ENCODE measurements around the gene DPH1. TPM values are rescaled to one million over a fixed set of nuclear protein-coding genes. Genes with fewer than 3 reads are reported as not detected.

DPH1 gene
- total RNA-seq, 3 donors from 2014 or later (not counting 1 experiment from before 2014, with no cell fraction given): 60.2 to 65.2 (median 63.2) TPM

- intact Hi-C loops (cut with micrococcal nuclease): no loop called here
These were observed 36.0 kb downstream of the DPH1 start for GRCh38 chr17:2065949-2066400.

DNA sequence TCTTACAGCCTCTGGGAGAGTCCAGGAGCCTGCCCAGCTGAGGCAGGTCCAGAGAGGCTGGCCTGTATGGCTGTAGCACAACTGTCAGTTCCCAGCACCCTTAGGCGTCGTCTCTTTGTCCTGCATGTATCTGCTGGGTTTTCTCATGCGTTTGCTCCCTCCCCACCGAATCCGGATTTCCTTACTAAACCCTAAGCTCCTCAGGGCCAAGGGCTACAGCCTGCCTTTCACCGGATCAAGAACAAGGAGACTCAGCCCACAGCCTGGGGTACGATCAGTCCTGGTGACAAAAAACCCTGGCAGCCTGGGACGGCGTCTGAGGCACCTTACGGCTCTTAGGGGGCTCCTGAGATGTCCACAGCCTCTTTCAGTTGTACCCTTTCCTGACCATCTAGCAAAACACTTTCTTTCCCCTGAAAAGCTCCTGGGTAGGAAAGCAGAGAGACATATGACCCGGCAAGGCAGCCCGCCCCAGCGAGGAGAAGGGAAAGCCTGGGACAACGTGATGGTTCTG, 37.2 kb downstream of the DPH1 start:
- Histone ChIP-seq H3K36me3 (ENCODE audit: control insufficient read depth, insufficient read depth, low read length) (peaks cover 31% of the 10 kb centered on the region), H3K4me3 (ENCODE audit: low read length) (no peak overlapping the region), H3K27me3 (ENCODE audit: control insufficient read depth, insufficient read depth, low read length) (no peaks in the 10 kb centered on the region), H3K9me3 (ENCODE audit: control insufficient read depth, insufficient read depth, low read length) (no peaks in the 10 kb centered on the region), H3K27ac (ENCODE audit: low read length) (no peak overlapping the region), H3K4me1 (ENCODE audit: control insufficient read depth, insufficient read depth, low read length) (peaks cover 45% of the 10 kb centered on the region)
- no peak for DNase-seq
- intact Hi-C loops (cut with micrococcal nuclease): no loop called here
- H3K9me3 Mint-ChIP-seq: no peaks in the 10 kb centered on the region
- peaks cover 10 to 34% of the 10 kb centered on the region in 2 donors for H3K4me1 Mint-ChIP-seq
- H3K36me3 Mint-ChIP-seq: no peaks in the 10 kb centered on the region
- no peaks in the 10 kb centered on the region for H3K27me3 Mint-ChIP-seq (ENCODE audit: low read depth in 2 of 2)
- no peak for TF ChIP-seq CTCF (IDR thresholded peaks at IDR 0.05)
- no peak overlapping the region for H3K4me3 Mint-ChIP-seq
- WGBS (ENCODE audit: insufficient coverage): 96% methylated on average over 14 of the region's 14 CpGs
- H3K27ac Mint-ChIP-seq: no peak overlapping the region
- no peak for ATAC-seq

More at GRCh38 chr17:2065949-2066400, 36.0 kb downstream of the DPH1 start:
- Mint-ChIP-seq H3K27me3 (ENCODE audit: low read depth in 2 of 2) (no peaks in the 10 kb centered on the region), H3K36me3 (no peaks in the 10 kb centered on the region), H3K4me1 (peaks cover 8 to 34% of the 10 kb centered on the region in 2 donors), H3K27ac (peak overlapping the region in 1 of 2 donors; percentile 85), H3K4me3 (no peak overlapping the region), H3K9me3 (no peaks in the 10 kb centered on the region)
- TF ChIP-seq CTCF (IDR thresholded peaks at IDR 0.05): no peak
- H3K27ac ChIP-seq (ENCODE audit: low read length): no peak overlapping the region
- 96% methylated on average over 8 of the region's 10 CpGs for WGBS (ENCODE audit: insufficient coverage)
- DNase-seq: no peak
- H3K4me1 ChIP-seq (ENCODE audit: control insufficient read depth, insufficient read depth, low read length): peaks cover 43% of the 10 kb centered on the region
- H3K27me3 ChIP-seq (ENCODE audit: control insufficient read depth, insufficient read depth, low read length): no peaks in the 10 kb centered on the region
- peaks cover 32% of the 10 kb centered on the region for H3K36me3 ChIP-seq (ENCODE audit: control insufficient read depth, insufficient read depth, low read length)
- no peak for ATAC-seq
- H3K4me3 ChIP-seq (ENCODE audit: low read length): no peak overlapping the region
- H3K9me3 ChIP-seq (ENCODE audit: control insufficient read depth, insufficient read depth, low read length): no peaks in the 10 kb centered on the region

GRCh38 chr17:2067608-2068024, 37.7 kb downstream of the DPH1 start:
- intact Hi-C loops (cut with micrococcal nuclease): no loop called here
- Histone ChIP-seq H3K27me3 (ENCODE audit: control insufficient read depth, insufficient read depth, low read length) (no peaks in the 10 kb centered on the region), H3K27ac (ENCODE audit: low read length) (no peak overlapping the region), H3K9me3 (ENCODE audit: control insufficient read depth, insufficient read depth, low read length) (no peaks in the 10 kb centered on the region), H3K4me3 (ENCODE audit: low read length) (no peak overlapping the region), H3K4me1 (ENCODE audit: control insufficient read depth, insufficient read depth, low read length) (peaks cover 45% of the 10 kb centered on the region), H3K36me3 (ENCODE audit: control insufficient read depth, insufficient read depth, low read length) (peaks cover 31% of the 10 kb centered on the region)
- H3K4me3 Mint-ChIP-seq: no peak overlapping the region
- no peaks in the 10 kb centered on the region for H3K27me3 Mint-ChIP-seq (ENCODE audit: low read depth in 2 of 2)
- no peaks in the 10 kb centered on the region for H3K9me3 Mint-ChIP-seq
- ATAC-seq (no peak), DNase-seq (no peak)
- H3K36me3 Mint-ChIP-seq: no peaks in the 10 kb centered on the region
- H3K27ac Mint-ChIP-seq: no peak overlapping the region
- 36% methylated on average over 5 of the region's 5 CpGs for WGBS (ENCODE audit: insufficient coverage)
- peaks cover 10 to 31% of the 10 kb centered on the region in 2 donors for H3K4me1 Mint-ChIP-seq
- no peak for TF ChIP-seq CTCF (IDR thresholded peaks at IDR 0.05)

GRCh38 chr17:2068031-2068518, 38.1 kb downstream of the DPH1 start:
- H3K27me3 Mint-ChIP-seq (ENCODE audit: low read depth in 2 of 2): no peaks in the 10 kb centered on the region
- intact Hi-C loops (cut with micrococcal nuclease): no loop called here
- no peaks in the 10 kb centered on the region for H3K36me3 Mint-ChIP-seq
- DNase-seq (no peak), ATAC-seq (no peak)
- Histone ChIP-seq H3K9me3 (ENCODE audit: control insufficient read depth, insufficient read depth, low read length) (no peaks in the 10 kb centered on the region), H3K4me3 (ENCODE audit: low read length) (no peak overlapping the region), H3K36me3 (ENCODE audit: control insufficient read depth, insufficient read depth, low read length) (peaks cover 31% of the 10 kb centered on the region), H3K27me3 (ENCODE audit: control insufficient read depth, insufficient read depth, low read length) (no peaks in the 10 kb centered on the region), H3K27ac (ENCODE audit: low read length) (no peak overlapping the region), H3K4me1 (ENCODE audit: control insufficient read depth, insufficient read depth, low read length) (peaks cover 45% of the 10 kb centered on the region)
- TF ChIP-seq CTCF (IDR thresholded peaks at IDR 0.05): no peak
- no peaks in the 10 kb centered on the region for H3K9me3 Mint-ChIP-seq
- H3K27ac Mint-ChIP-seq: no peak overlapping the region
- no peak overlapping the region for H3K4me3 Mint-ChIP-seq
- WGBS (ENCODE audit: insufficient coverage): 83% methylated on average over 6 of the region's 6 CpGs
- H3K4me1 Mint-ChIP-seq: peaks cover 10 to 27% of the 10 kb centered on the region in 2 donors

All from natural killer cell (primary cell).